ENCODE results near the gene YTHDF1. TPM values are rescaled to one million over a fixed set of nuclear protein-coding genes. Genes with fewer than 3 reads are reported as not detected.

YTHDF1 gene
- total and polyA plus RNA-seq, 2 experiments from 2014 or later, result 35.9 to 57.4 TPM

DNA sequence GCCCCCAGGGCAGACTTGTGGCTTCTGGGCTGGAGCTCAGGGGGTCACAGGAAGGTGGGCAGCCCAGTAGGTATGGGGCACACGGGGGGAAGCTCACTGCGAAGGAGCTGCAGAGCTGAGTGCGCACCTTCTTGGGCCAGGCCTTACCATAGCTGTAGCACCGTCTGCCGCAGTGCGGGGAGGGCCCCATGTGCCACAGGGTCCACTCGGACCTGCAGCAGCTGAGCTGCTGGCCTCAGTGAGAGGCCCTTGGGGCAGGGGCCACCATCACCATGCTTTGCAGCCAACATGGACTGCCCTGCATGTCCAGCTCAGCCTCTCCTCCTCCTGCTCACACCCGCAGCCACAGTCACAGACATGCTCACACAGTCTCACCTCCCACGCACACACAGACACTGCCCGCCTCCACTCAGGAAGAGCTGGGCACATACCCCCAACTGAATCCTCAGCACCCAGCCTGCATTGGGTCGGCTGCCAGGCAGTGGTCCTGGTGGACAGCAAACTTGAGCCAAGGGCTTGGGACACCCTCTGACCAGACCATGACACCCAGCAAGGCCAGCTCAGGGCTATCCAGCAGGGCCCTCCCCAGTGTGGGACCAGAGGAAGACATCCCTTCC, 35.3 kb downstream of the YTHDF1 start:
- Histone ChIP-seq H3K27ac (no peak overlapping the region), H3K27me3 (peaks cover 52% of the 10 kb centered on the region), H3K9me3 (ENCODE audit: low read depth) (no peaks in the 10 kb centered on the region), H3K79me2 (no peaks in the 10 kb centered on the region), H4K20me1 (ENCODE audit: insufficient read depth, poor library complexity, severe bottlenecking) (no peaks in the 10 kb centered on the region), H3K4me1 (ENCODE audit: insufficient read depth) (peaks cover 5% of the 10 kb centered on the region), H3K4me2 (no peak overlapping the region), H3K4me3 (no peak overlapping the region), H2AFZ (no peak overlapping the region), H3K9me2 (replicated peaks; ENCODE audit: insufficient read depth) (no peaks in the 10 kb centered on the region), H3K36me3 (replicated peaks; ENCODE audit: insufficient read depth, low read depth) (no peaks in the 10 kb centered on the region)
- no peak for TF ChIP-seq EZH2phosphoT487 (IDR thresholded peaks at IDR 0.05; ENCODE audit: low read depth, severe bottlenecking, unreplicated experiment)
- no peak for TF ChIP-seq EZH2 (IDR thresholded peaks at IDR 0.05; ENCODE audit: borderline replicate concordance)
- TF ChIP-seq, protein P1, sequence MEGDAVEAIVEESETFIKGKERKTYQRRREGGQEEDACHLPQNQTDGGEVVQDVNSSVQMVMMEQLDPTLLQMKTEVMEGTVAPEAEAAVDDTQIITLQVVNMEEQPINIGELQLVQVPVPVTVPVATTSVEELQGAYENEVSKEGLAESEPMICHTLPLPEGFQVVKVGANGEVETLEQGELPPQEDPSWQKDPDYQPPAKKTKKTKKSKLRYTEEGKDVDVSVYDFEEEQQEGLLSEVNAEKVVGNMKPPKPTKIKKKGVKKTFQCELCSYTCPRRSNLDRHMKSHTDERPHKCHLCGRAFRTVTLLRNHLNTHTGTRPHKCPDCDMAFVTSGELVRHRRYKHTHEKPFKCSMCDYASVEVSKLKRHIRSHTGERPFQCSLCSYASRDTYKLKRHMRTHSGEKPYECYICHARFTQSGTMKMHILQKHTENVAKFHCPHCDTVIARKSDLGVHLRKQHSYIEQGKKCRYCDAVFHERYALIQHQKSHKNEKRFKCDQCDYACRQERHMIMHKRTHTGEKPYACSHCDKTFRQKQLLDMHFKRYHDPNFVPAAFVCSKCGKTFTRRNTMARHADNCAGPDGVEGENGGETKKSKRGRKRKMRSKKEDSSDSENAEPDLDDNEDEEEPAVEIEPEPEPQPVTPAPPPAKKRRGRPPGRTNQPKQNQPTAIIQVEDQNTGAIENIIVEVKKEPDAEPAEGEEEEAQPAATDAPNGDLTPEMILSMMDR (IDR thresholded peaks at IDR 0.05; ENCODE audit: poor library complexity), result no peak
- no peak for DNase-seq (ENCODE audit: low spot score)
- 87% methylated on average over 11 of the region's 11 CpGs for WGBS (ENCODE audit: low lambda C conversion rate, missing lambda C conversion rate)

DNA sequence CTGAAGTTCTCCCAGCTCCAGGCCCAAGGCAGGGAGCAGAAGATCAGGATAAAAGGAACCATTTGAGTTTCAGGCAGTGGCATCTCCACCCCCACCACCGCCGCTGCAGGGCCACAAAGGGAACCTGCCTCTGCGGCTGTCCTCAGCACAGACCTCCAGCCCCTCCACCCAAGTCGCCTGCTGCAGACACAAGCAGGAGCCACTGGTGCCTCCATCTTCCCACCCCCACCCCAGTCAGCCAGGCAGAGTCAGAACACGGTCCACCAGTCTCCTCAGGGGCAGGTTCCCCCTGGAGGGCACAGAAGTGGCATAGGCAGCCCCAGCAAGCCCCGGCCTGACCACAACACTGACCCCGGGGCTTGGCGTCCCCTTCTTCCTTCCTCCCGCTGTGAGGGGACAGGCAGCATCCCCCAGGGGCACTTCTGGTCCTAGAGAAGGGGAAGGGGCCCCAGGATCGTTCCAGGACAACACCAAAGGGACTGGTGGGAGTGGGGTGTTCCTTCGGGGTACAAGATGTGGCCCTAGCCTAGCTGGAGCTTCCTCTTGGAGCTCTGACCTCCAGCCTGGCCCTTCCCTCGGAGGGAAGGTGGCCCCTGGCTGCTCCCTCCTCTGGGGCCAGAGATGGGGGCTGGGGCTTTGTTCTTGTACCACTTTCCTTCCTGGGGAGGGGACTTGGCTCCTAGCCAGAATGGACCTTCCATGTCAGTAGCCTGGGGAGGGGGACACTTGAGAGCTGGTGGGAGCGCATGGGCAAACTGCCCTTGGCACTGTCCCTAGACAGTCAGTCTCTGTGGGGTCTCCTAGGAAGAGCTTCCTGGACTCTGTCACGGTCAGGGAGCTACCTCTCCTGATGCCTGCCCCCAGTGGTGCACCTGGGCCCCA, 36.0 kb downstream of the YTHDF1 start:
- no peaks in the 10 kb centered on the region for H3K9me2 ChIP-seq (replicated peaks; ENCODE audit: insufficient read depth)
- H4K20me1 ChIP-seq (ENCODE audit: insufficient read depth, poor library complexity, severe bottlenecking), result no peaks in the 10 kb centered on the region
- H3K36me3 ChIP-seq (replicated peaks; ENCODE audit: insufficient read depth, low read depth), result no peaks in the 10 kb centered on the region
- no peaks in the 10 kb centered on the region for H3K79me2 ChIP-seq
- no peak overlapping the region for H3K27ac ChIP-seq
- H3K27me3 ChIP-seq, result peaks cover 60% of the 10 kb centered on the region
- no peak overlapping the region for H3K4me3 ChIP-seq
- no peak overlapping the region for H2AFZ ChIP-seq
- H3K4me1 ChIP-seq (ENCODE audit: insufficient read depth), result peaks cover 5% of the 10 kb centered on the region
- H3K9me3 ChIP-seq (ENCODE audit: low read depth), result no peaks in the 10 kb centered on the region
- TF ChIP-seq EZH2phosphoT487 (IDR thresholded peaks at IDR 0.05; ENCODE audit: low read depth, severe bottlenecking, unreplicated experiment) (no peak), EZH2 (IDR thresholded peaks at IDR 0.05; ENCODE audit: borderline replicate concordance) (no peak)
- TF ChIP-seq, protein P1 (IDR thresholded peaks at IDR 0.05; ENCODE audit: poor library complexity), result no peak
- DNase-seq (ENCODE audit: low spot score), result no peak
- H3K4me2 ChIP-seq, result peak overlapping the region; percentile 73
- WGBS (ENCODE audit: low lambda C conversion rate, missing lambda C conversion rate), result 59% methylated on average over 14 of the region's 14 CpGs

DNA sequence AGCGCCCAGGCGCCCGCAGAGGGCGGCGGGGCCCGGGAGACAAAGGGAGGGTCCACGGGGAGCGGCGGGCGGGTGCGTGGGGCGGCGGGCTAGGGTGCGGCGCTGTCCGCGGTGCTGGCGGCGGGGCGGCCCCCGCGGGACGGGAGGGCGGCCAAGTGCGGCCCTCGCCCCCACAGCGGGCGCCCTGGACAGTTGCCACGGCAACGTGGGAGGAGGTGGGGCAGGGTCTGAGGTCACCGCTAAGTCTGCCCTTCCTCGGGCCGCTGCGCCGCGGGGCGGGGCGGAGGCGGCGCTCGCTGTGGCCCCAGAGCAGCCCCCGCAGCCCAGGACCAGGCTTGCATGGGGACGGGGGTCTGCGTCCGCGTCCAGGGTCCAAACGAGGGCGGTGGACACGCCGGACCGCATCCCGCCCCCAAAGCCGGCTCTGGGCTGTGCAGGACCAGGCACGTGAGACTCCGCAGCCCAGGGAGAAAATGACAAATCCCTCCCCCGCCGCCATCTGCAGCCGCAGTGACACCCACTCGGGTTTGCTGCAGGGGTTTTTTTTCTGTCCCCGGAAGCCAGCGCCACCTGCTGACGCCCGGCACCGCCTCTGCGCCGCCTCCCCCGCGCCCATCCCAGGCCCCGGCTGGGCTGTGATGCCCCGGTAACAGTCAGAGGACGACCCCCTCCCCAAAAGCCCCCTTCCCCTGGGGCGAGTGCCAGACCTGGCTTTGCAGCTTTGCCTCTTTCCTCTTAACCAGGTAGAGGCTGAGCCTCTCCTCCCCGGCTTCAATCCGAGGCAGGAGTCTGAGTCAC, 36.8 kb downstream of the YTHDF1 start:
- Histone ChIP-seq H3K36me3 (replicated peaks; ENCODE audit: insufficient read depth, low read depth) (no peaks in the 10 kb centered on the region), H3K79me2 (no peaks in the 10 kb centered on the region), H3K9me2 (replicated peaks; ENCODE audit: insufficient read depth) (no peaks in the 10 kb centered on the region), H3K27ac (no peak overlapping the region), H3K4me3 (no peak overlapping the region), H3K4me2 (peak overlapping the region; percentile 73), H3K9me3 (ENCODE audit: low read depth) (no peaks in the 10 kb centered on the region), H2AFZ (no peak overlapping the region), H3K4me1 (ENCODE audit: insufficient read depth) (peaks cover 5% of the 10 kb centered on the region), H3K27me3 (peaks cover 68% of the 10 kb centered on the region), H4K20me1 (ENCODE audit: insufficient read depth, poor library complexity, severe bottlenecking) (no peaks in the 10 kb centered on the region)
- TF ChIP-seq, protein P1 (IDR thresholded peaks at IDR 0.05; ENCODE audit: poor library complexity), result peak; percentile 53
- TF ChIP-seq EZH2 (IDR thresholded peaks at IDR 0.05; ENCODE audit: borderline replicate concordance), result no peak
- no peak for TF ChIP-seq EZH2phosphoT487 (IDR thresholded peaks at IDR 0.05; ENCODE audit: low read depth, severe bottlenecking, unreplicated experiment)
- peak; percentile 55 for DNase-seq (ENCODE audit: low spot score)
- 1% methylated on average over 28 of the region's 74 CpGs for WGBS (ENCODE audit: low lambda C conversion rate, missing lambda C conversion rate)

Measured in hepatocyte (in vitro differentiated cells).